Mucosa of stomach (tissue), 1 donor: ENCODE measurements around the gene TRUB1.

Experiments used
- H3K27me3 ChIP-seq: one replicate; pipeline ENCODE4 v1.7.0; 2013; ENCODE audit warnings: mild to moderate bottlenecking, low read length; ENCODE audit not compliant: control insufficient read depth, insufficient read depth
- H3K36me3 ChIP-seq: one replicate; pipeline ENCODE4 v1.7.0; 2013; ENCODE audit warnings: low read length; ENCODE audit not compliant: control insufficient read depth, insufficient read depth
- H3K4me1 ChIP-seq: one replicate; pipeline ENCODE4 v1.7.0; 2013; ENCODE audit warnings: mild to moderate bottlenecking, low read length; ENCODE audit not compliant: control insufficient read depth, insufficient read depth
- H3K4me3 ChIP-seq: one replicate; pipeline ENCODE4 v1.7.0; 2013; ENCODE audit warnings: low read length
- H3K9ac ChIP-seq: one replicate; pipeline ENCODE4 v1.7.0; 2013; ENCODE audit warnings: mild to moderate bottlenecking, low read length, moderate library complexity
- H3K9me3 ChIP-seq: one replicate; pipeline ENCODE4 v1.7.0; 2013; ENCODE audit warnings: mild to moderate bottlenecking, low read length, moderate library complexity; ENCODE audit not compliant: control insufficient read depth
- donor health status: Pancreatic carcinoma.

TRUB1 gene

DNA sequence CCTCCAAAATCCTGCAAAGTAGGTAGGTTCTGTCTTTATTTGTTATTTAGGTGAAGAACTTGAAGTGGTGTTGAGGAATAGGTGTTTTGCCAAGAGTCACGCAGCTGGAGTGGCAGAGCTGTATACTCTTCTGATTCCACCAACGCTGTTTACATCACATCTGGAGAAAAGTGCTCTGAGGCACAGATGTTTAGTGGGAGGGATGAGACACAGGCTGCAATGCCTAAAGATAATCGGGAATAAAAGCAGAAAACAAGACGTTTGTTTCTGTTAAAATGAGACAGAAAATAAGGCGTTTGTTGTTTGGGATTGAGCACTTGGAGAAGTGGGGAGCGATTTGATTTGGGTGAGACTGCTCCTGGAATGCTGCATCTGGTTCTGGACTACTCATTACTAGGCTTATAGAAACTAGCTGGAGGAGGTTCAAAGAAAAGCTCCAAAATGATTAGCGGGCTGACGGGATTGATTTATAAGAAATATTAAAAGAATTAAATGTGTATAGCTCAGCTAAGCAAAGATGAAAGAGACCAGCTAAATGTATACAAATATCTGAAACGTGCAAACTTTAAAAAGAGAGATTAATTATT, 54.3 kb downstream of the TRUB1 start:
- Histone ChIP-seq H3K27me3 (no peaks in the 10 kb centered on the region), H3K9me3 (no peaks in the 10 kb centered on the region), H3K4me1 (no peaks in the 10 kb centered on the region), H3K4me3 (no peak overlapping the region), H3K36me3 (no peaks in the 10 kb centered on the region), H3K9ac (no peak overlapping the region)

DNA sequence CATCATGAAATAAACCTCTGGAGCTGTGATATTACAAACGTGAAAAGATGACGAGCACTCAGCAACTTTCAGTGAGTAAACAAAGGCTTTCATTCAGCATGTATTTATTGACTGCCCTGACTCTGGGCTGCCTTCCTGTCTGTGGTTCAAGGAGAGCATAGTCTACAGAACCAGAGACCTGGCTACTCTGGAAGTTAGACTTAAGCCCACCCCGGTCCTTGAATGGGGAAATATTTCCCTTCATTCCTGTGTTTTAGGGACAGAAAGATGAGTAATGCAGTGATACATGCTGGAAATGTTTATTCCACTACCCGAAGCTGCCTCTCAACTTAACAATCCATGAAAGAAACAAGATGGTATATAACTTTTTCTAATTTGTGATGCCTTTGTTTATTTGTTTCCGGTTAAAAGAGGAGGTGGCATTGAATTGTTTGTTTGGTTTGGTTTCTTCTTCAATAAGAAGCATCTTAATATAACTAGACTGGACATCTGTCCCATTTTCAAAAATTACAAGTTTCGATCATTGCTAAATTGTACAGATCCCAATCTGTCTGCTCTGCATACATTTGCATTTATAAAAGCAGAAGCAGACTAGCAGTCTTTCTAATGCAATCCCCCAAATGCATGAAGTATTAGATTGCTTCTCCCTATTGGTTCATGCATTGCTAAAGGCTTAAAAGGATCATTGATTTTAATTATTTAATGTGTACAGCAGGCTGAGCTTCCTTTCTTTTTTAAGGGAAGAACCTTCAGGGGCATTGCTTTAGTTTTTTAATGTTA, 57.7 kb downstream of the TRUB1 start:
- no peaks in the 10 kb centered on the region for H3K4me1 ChIP-seq
- H3K4me3 ChIP-seq: no peak overlapping the region
- no peak overlapping the region for H3K9ac ChIP-seq
- H3K27me3 ChIP-seq: no peaks in the 10 kb centered on the region
- H3K36me3 ChIP-seq: no peaks in the 10 kb centered on the region
- H3K9me3 ChIP-seq: no peaks in the 10 kb centered on the region

DNA sequence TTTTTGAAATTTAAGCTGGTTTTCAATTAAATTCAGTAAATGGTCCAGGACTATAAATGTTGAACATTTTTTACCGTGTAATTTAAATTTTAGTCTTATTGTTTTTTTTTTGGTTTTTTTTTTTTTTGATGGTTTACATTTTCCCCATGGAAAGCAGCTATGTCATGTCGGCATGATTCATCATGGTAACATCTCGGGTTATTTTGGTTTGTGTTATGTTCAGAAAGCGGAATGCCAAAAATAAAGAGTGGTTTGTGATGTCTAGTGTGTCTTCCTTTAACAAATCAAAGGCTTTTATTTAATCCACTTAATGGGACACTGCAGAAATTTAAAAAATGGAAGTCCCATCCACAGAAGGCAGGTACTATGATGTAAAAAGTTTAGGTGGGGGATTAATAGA, 58.5 kb downstream of the TRUB1 start:
- no peaks in the 10 kb centered on the region for H3K27me3 ChIP-seq
- no peak overlapping the region for H3K9ac ChIP-seq
- H3K4me1 ChIP-seq: no peaks in the 10 kb centered on the region
- H3K36me3 ChIP-seq: no peaks in the 10 kb centered on the region
- H3K9me3 ChIP-seq: no peaks in the 10 kb centered on the region
- H3K4me3 ChIP-seq: no peak overlapping the region

DNA sequence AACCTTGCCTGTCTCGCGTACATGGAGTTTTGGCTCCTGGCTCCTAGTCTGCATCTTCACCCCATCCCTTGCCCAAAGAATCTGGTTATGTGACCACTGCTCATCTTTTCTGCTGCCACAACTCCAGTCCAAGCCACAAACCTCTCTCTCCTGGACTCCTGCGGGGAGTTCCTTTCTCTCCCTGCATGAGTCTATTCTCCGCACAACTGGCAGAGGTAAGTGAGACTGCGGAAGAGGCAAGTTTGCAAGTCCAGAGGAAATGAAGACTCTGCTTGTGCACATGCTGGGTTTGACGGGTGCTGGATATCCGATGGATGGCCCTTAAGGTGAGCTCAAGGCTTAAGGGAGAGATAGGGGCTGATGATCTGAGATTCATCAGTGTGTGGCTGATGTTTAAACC, 61.0 kb downstream of the TRUB1 start:
- no peaks in the 10 kb centered on the region for H3K27me3 ChIP-seq
- no peak overlapping the region for H3K4me3 ChIP-seq
- no peaks in the 10 kb centered on the region for H3K9me3 ChIP-seq
- no peak overlapping the region for H3K9ac ChIP-seq
- no peaks in the 10 kb centered on the region for H3K4me1 ChIP-seq
- no peaks in the 10 kb centered on the region for H3K36me3 ChIP-seq

- H3K9ac ChIP-seq: no peak overlapping the region
- H3K27me3 ChIP-seq: no peaks in the 10 kb centered on the region
- no peaks in the 10 kb centered on the region for H3K4me1 ChIP-seq
- no peaks in the 10 kb centered on the region for H3K36me3 ChIP-seq
- no peaks in the 10 kb centered on the region for H3K9me3 ChIP-seq
- H3K4me3 ChIP-seq: no peak overlapping the region
Observed at GRCh38 chr10:115001506-115002381, 63.7 kb downstream of the TRUB1 start.

GRCh38 chr10:115003396-115003795, 65.4 kb downstream of the TRUB1 start:
- H3K27me3 ChIP-seq: no peaks in the 10 kb centered on the region
- H3K4me1 ChIP-seq: no peaks in the 10 kb centered on the region
- H3K9ac ChIP-seq: no peak overlapping the region
- no peaks in the 10 kb centered on the region for H3K36me3 ChIP-seq
- no peaks in the 10 kb centered on the region for H3K9me3 ChIP-seq
- H3K4me3 ChIP-seq: no peak overlapping the region

DNA sequence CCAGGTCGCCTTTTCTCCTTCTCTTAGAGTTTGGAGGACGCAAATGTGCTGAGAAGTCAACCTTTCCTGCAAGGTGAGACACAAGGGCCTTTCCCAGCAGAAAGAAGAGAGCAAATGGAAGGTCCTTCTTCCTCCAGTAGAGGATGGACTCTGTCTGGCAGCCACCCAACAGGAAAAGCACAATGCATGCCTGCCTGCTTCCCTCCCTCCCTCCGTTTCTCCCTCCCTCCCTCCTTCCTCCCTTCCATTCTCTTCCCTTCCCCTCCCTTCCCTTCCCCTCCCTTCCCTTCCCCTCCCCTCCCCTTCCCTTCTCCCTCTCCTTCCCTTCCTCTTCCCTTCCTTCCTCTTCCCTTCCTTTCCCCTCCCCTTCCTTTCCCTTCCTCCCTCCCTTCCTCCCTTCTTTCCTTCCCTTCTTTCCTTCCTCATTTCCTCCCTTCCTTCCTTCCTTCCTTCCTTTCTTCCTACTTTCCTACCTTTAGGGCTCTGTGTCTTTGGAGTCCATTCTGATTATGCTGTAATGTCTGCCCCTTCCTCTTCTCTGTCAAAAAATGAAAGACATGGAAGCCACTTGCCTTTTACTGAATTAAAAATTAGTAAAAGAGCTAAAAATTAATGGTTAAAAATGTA, 66.4 kb downstream of the TRUB1 start:
- H3K9ac ChIP-seq: no peak overlapping the region
- no peaks in the 10 kb centered on the region for H3K9me3 ChIP-seq
- H3K4me1 ChIP-seq: no peaks in the 10 kb centered on the region

GRCh38 chr10:115005771-115006170, 67.8 kb downstream of the TRUB1 start:
- H3K4me3 ChIP-seq: no peak overlapping the region
- no peaks in the 10 kb centered on the region for H3K27me3 ChIP-seq
- no peaks in the 10 kb centered on the region for H3K36me3 ChIP-seq
- H3K4me1 ChIP-seq: no peaks in the 10 kb centered on the region
- H3K9ac ChIP-seq: no peak overlapping the region
- no peaks in the 10 kb centered on the region for H3K9me3 ChIP-seq

More for the DNA sequence above, 66.4 kb downstream of the TRUB1 start:
- Histone ChIP-seq H3K27me3 (no peaks in the 10 kb centered on the region), H3K4me3 (no peak overlapping the region), H3K36me3 (no peaks in the 10 kb centered on the region)

- Histone ChIP-seq H3K4me1 (no peaks in the 10 kb centered on the region), H3K36me3 (no peaks in the 10 kb centered on the region), H3K9me3 (no peaks in the 10 kb centered on the region), H3K4me3 (no peak overlapping the region), H3K27me3 (no peaks in the 10 kb centered on the region), H3K9ac (no peak overlapping the region)
Observed at GRCh38 chr10:115018185-115018931, 80.4 kb downstream of the TRUB1 start.

- Histone ChIP-seq H3K9ac (no peak overlapping the region), H3K4me3 (no peak overlapping the region), H3K36me3 (no peaks in the 10 kb centered on the region), H3K9me3 (no peaks in the 10 kb centered on the region), H3K4me1 (no peaks in the 10 kb centered on the region), H3K27me3 (peaks cover 5% of the 10 kb centered on the region)
Observed at GRCh38 chr10:115020449-115020848, 82.5 kb downstream of the TRUB1 start.

DNA sequence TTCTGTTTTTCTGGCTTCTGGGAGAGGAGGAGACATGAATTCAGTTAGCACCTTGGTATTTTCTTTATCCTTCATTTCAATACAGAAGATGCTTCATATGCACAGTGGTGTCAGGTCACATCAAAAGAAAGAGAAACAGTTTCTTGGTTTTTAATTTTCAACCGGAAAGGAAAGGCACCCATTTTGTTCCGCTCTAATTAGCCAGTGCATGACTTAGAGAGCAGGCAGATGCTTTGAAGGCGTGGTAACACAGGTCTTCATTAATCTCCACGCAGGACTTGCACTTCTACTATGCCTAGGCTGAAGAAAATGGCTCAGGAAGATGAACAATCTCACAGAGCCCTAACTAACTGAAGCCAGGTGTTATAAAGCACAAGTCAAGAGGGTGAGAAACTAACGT, 84.7 kb downstream of the TRUB1 start:
- H3K9me3 ChIP-seq: no peaks in the 10 kb centered on the region
- H3K27me3 ChIP-seq: peaks cover 5% of the 10 kb centered on the region
- H3K36me3 ChIP-seq: no peaks in the 10 kb centered on the region
- H3K9ac ChIP-seq: no peak overlapping the region
- no peaks in the 10 kb centered on the region for H3K4me1 ChIP-seq
- no peak overlapping the region for H3K4me3 ChIP-seq
